Activated gamma-delta T cell (primary cell): ENCODE results near the gene POLR1A.

ENCODE experiments used
- DNase-seq: peaks from one replicate; lab custom pipeline; 2025; lab: John Stamatoyannopoulos, UW

The POLR1A gene

DNA sequence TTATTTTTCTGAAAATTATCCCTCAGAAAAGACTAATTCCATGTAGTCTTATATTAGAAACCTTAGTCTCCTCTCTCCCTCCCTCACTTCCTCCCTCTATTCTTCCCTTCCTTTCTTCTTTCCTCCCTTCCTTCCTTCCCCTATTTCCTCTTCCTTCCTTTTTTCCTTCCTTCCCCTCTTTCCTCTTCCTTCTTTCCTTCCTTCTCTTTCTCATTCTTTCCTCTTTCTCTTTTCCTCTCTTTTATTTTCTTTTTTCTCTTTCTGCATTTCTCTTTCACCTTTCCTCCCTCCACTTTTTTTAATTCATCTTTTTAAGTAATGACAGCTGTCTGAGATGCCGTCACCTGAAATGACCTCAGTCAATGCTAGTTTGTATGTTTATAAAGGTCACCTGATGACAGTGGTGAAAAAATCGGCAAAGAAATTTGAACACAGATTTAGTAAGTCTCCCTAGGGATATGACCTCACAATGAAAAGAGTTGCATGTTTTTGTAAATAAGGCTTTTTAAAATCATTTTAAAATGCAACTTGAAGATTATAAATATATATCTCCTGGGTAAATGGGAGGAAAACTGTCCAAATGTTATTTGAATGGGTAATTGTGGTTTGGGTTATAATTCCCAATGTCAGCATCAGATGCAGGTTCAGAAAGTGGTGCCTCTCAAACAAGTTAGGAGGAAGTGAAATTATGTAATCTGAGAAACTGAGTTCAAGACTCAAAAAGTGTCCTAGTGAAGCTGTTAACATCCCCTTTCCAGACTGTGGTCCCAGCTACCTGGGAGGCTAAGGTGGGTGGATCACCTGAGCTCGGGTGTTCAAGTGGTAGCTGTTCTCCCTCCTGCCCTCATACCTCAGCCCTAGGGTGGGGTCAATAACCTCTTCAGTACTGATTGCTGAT lies 126.6 kb downstream of the POLR1A start:
- DNase-seq: no peak

DNA sequence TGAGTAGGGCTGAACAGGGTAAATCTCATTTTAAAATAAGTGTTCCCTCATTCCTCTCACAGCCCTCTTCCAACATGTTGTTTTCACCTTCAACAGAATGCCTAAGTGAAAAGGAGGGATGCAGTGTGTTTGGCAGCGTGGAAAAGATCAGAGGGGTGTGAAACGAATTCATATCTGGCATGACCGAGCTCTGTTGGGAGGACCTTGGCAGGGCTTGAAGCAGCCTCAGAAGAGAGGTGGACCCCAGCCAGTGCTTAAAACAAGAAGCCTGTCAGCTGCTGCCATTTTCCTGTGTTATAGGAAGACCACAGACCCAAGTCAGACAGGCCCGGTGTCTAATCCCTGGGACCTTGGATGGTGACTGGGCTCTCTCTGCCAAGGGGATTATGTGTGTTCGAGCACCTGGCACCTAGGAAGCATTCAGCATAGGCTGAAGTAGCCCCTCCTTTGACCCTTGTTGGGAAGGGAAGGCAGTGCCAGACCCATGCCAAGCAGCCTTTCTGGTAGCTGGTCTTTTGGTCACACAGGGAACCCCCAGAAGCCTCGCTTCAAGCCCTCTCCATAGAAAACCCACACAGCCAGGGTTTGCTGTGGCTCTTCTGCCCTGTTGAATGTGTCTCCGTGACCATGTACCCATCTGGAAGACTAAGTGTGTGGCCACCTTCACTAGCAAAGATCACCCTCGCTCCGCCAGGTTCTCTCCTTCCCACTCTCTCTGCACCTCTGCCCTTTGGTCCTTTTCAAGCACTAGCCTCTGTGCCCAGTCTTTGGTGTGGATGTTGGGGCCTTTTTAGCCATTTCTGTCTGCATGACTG lies 129.4 kb downstream of the POLR1A start:
- no peak for DNase-seq

- no peak for DNase-seq
Measured at GRCh38 chr2:85975581-85975980, 130.1 kb downstream of the POLR1A start.

DNA sequence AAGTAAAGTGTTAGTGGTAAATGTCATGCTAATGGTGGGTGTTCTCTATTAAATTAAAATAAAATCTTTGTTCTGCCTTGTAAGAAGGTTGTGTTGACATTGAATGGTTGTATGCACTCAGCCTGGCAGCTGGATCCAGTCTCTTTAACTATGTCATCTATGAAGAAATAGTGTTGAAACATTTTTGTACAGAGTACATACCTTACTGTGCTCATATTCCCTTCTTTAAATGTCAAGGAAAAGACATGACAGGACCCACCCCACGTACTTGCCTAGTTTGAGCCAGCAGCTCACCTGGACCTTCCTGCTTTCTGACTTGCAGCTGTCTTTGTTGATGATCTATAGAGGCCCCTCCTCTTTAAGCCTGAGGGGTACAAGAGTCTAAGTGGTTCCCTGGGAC lies 131.3 kb downstream of the POLR1A start:
- DNase-seq: no peak

- no peak for DNase-seq
Measured at GRCh38 chr2:85972355-85972754, 133.3 kb downstream of the POLR1A start.

GRCh38 chr2:85971366-85971765 lies 134.3 kb downstream of the POLR1A start:
- no peak for DNase-seq
